ENCODE data around the gene ATP5F1C.

- TF ChIP-seq, protein P1, sequence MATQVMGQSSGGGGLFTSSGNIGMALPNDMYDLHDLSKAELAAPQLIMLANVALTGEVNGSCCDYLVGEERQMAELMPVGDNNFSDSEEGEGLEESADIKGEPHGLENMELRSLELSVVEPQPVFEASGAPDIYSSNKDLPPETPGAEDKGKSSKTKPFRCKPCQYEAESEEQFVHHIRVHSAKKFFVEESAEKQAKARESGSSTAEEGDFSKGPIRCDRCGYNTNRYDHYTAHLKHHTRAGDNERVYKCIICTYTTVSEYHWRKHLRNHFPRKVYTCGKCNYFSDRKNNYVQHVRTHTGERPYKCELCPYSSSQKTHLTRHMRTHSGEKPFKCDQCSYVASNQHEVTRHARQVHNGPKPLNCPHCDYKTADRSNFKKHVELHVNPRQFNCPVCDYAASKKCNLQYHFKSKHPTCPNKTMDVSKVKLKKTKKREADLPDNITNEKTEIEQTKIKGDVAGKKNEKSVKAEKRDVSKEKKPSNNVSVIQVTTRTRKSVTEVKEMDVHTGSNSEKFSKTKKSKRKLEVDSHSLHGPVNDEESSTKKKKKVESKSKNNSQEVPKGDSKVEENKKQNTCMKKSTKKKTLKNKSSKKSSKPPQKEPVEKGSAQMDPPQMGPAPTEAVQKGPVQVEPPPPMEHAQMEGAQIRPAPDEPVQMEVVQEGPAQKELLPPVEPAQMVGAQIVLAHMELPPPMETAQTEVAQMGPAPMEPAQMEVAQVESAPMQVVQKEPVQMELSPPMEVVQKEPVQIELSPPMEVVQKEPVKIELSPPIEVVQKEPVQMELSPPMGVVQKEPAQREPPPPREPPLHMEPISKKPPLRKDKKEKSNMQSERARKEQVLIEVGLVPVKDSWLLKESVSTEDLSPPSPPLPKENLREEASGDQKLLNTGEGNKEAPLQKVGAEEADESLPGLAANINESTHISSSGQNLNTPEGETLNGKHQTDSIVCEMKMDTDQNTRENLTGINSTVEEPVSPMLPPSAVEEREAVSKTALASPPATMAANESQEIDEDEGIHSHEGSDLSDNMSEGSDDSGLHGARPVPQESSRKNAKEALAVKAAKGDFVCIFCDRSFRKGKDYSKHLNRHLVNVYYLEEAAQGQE (IDR thresholded peaks at IDR 0.05; ENCODE audit: insufficient read depth in 1 of 2, low read depth in 2 of 2, low read length in 2 of 2) = no peak
- no peak for TF ChIP-seq POLR2AphosphoS5 (IDR thresholded peaks at IDR 0.05; ENCODE audit: low read depth, low read length)
- no peak for TF ChIP-seq SIN3A (IDR thresholded peaks at IDR 0.05; ENCODE audit: borderline replicate concordance, insufficient read depth, low read length)
- no peak for TF ChIP-seq TAF1 (IDR thresholded peaks at IDR 0.05; ENCODE audit: borderline replicate concordance, insufficient read depth, low read length)
Observed at GRCh38 chr10:7826971-7827370, 39.0 kb downstream of the ATP5F1C start.

All from PFSK-1 (cell line).